HS-5 (cell line): ENCODE results near the gene COL20A1.

Experiments
- DNase-seq: peaks from one replicate; pipeline ENCODE4 v3.0.0-alpha.2; 2012; ENCODE audit warnings: low read depth

The COL20A1 gene

GRCh38 chr20:63363013-63363957, 70.3 kb downstream of the COL20A1 start:
- no peak for DNase-seq

DNA sequence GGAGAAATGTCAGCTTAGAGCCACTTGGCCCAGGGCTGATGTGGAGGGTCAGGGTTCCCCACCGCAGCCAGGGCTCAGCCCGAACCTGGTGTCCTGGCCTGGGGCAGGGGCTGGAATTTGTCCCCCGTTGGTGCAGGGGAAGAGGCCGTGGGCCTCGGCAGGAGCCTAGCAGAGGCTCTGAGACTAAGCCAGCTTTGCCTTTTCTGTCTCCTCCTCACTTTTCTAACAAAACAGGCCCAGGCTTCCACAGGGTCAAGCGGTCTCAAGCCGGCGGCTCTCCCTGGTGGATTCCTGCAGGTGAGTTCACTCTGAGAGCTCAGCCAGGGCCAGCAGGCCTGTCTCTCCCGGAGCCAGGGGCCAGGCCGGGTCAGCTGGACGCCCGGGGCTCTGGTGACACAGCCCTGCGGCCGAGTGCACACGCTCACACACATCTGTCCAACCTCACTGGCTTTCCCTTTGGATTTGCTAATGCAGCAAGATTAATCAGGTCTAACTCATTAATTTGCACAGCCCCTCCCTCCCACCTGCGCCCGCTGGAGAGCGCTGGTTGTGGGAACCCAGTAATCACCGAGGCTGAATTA, 71.1 kb downstream of the COL20A1 start:
- DNase-seq, result no peak

GRCh38 chr20:63364801-63365585, 72.0 kb downstream of the COL20A1 start:
- no peak for DNase-seq

GRCh38 chr20:63365601-63366389, 72.8 kb downstream of the COL20A1 start:
- DNase-seq, result no peak

GRCh38 chr20:63366390-63367365, 73.7 kb downstream of the COL20A1 start:
- DNase-seq, result no peak

GRCh38 chr20:63367446-63368055, 74.6 kb downstream of the COL20A1 start:
- no peak for DNase-seq

DNA sequence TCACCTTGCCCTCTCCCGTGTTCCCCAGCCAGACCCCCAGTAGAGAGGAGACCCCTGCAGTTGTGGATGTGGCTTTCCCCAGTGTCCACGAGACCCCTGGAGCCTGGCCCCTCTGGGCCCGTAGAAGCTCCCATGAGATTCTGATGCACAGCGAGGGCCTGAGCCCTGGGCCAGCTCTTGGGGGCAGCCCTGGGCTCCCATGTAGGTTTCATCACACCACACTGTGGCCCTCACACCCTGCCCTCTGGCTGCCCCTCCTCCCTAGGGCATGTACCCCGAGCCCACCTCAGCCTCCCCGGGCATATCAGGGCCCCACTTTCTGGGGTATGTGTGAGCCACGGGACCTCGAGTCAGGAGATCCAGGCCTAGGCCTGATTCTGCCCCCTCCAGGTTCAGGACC, 75.2 kb downstream of the COL20A1 start:
- no peak for DNase-seq

- no peak for DNase-seq
Observed at GRCh38 chr20:63369024-63369530, 76.1 kb downstream of the COL20A1 start.

DNA sequence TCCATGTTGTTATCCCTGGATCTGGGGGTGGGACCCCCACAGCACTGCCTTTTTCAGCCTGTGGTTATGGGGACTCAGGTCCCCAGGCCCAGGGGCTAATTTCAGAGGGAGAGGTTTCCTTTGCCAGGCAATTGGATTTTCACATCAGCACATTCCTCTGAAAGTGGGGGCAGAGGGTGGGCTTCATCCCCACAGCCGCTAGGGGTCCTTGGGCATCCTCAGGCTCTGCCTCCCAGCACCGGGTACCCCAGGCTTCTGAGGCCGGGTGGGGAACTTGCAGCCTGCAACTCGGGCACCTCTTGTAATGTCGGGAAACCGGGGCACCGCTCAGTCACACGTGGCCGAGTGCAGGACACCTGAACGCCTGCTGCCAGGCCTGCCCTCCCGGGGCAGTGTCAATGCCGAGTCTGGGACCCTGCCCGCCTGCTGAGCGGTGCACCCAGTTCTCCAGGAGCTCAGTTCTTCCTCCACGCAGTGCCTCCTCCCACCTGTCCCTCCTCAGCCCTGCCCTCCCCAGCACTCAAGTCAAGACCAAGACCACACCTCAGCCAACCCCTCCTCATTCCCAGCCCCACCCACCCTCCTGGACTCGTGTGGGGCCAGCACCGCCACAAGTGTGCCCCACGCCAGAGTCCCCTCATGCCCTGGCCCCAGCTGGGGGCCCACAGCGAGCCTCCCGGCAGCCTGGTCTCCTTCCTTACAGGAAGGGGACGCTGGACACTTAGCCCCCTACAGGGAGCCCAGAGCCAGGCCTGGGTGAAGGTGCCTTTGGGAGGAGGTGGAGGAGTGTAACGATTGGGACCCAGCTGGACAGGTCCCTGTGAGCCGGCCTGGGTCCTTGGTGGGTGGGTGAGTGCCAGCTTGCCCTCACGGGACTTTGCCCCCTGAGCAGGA, 77.0 kb downstream of the COL20A1 start:
- no peak for DNase-seq

DNA sequence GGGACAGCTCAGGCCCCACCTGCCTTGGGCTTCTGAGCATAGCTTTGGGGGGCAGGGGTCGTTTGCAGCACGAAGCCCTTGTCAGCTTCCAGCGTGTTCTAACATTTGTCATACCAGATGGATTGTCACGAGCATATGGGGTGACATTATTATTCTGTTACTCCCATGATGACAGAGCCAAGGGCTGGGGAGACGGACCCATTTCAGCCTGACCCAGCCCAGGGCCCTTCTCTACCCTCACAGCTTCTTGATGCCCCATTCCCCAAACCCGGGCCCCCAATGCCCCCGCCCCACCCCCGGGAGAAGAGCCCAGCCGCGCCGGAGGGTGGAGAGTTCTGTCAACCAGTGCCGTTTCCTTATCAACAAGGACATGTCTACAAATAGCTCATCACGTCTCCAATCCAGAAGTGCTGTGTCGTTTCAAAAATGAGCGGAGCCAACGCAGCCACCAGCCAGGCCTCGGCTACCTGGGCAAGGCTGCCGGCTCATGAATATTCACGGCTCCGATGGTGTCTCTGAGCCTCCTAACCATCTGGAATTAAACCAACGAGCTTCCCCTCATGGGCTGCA, 77.7 kb downstream of the COL20A1 start:
- DNase-seq, result no peak

- no peak for DNase-seq
Observed at GRCh38 chr20:63371291-63371865, 78.4 kb downstream of the COL20A1 start.

DNA sequence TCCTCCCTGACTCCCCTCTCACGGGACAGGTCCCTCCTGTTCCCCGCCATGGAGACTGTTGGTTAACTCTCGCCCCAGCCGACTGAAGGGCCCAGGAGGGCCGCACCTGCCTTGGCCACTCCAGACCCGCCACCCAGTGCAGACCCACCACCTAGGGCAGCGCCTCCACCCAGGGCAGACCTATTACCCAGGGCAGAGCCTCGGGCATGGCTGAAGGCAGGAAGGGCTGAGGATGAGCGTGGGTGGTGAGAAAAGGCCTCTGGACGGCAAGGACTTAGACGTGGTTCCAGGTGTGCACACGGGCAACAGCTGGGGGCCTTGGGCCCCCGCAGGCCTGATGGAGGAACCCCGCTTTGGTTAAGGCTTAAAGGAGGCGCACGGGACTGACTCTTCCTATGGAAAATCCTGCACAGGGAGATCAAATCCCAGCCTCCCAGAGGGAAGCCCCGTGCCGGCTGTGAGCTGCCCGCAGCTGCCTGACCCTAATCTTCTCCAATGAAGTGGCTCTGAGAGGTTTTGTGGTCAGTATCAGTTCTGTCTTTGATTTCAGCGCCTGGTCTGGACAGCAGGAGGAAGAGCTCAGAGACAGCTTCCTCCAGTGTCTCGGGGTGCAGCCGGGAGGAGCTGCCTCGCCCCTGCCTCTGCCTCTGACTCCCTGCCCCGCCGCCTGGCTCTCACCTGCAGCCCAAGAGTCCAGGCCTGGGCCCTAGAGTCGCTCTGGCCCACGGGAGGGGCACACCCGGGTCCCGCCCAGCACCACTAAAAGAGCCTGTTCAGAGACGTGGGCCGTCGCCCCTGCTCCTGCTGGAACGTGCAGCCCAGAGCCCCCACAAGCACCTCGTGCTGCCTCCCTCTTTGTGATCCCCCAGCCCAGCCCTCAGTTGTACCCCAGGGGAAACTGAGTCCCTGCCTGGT, 80.2 kb downstream of the COL20A1 start:
- no peak for DNase-seq

GRCh38 chr20:63373996-63374395, 81.0 kb downstream of the COL20A1 start:
- no peak for DNase-seq

GRCh38 chr20:63374504-63374903, 81.5 kb downstream of the COL20A1 start:
- no peak for DNase-seq

- DNase-seq, result no peak
Observed at GRCh38 chr20:63375438-63375837, 82.5 kb downstream of the COL20A1 start.

- DNase-seq, result no peak
Observed at GRCh38 chr20:63376283-63377250, 83.6 kb downstream of the COL20A1 start.
